ENCODE measurements around the gene MPC1. TPM values are rescaled to one million over a fixed set of nuclear protein-coding genes. Genes with fewer than 3 reads are reported as not detected.
A peak's percentile ranks its signal among the peaks of the same experiment; 100 is the strongest.

Gene MPC1
- total RNA-seq, 1 experiment from 2014 or later: 34.6 TPM

DNA sequence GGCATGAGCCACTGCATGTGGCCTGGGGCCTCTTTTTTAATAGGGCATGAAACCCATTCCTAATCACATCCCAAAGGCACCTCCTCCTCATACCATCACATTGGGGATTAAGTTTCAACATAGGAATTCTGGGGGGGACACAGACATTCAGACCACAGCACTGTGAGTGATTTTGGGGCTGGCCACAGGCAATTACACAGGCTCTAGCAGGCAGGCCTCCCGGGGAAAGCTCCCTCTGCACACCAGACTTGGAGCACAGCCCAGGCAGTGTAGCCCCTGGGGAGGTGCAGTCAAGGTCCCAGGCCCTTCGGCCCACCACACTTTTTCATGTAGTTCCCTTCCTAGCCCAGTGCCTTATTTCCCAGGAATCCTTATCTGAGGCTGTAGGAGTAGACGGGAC, 45.9 kb downstream of the MPC1 start:
- in situ Hi-C loops (cut with HindIII; ENCODE audit: low pct_unique_long_range_greater_than_20kb, low sequenced_read_pairs): no loop called here

DNA sequence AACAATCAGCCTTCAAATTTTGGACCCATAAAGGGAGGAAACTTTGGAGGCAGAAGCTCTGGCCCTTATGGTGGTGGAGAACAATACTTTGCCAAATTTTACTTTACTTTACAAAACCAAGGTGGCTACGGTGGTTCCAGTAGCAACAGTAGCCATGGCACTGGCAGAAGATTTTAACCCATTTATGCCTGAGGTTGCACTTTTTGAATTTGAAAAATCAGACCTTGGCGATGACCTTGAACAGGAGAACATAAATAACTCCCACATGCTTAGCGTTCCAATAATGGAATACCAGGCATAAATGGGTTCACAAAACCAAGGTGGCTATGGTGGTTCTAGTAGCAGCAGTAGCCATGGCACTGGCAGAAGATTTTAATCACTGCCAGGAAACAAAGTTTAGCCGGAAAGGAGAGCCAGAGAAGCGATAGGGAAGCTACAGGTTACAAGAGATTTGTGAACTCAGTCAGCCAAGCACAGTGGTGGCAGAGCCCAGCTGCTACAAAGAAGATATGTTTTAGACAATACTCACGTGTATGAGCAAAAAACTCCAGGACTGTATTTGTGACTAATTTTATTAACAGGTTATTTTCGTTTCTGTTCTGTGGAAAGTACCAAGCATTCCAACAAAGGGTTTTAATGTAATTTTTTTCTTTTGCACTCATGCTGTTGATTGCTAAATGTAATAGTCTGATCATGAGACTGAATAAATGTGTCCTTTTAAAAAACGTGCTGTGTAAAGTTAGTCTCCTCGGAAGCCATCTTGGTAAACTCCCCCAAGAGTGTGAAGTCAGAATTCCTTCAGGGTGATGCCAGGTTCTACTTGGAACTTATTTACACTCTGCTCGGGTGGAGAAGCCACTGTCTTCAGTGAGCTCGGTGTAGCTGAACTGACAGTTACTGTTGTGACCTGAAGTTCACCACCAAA, 47.1 kb downstream of the MPC1 start:
- no peak for DNase-seq (ENCODE audit: low read depth, low spot score)
- in situ Hi-C loops (cut with HindIII; ENCODE audit: low pct_unique_long_range_greater_than_20kb, low sequenced_read_pairs): no loop called here

More for the DNA sequence above, 45.9 kb downstream of the MPC1 start:
- DNase-seq (ENCODE audit: low read depth, low spot score): no peak

DNA sequence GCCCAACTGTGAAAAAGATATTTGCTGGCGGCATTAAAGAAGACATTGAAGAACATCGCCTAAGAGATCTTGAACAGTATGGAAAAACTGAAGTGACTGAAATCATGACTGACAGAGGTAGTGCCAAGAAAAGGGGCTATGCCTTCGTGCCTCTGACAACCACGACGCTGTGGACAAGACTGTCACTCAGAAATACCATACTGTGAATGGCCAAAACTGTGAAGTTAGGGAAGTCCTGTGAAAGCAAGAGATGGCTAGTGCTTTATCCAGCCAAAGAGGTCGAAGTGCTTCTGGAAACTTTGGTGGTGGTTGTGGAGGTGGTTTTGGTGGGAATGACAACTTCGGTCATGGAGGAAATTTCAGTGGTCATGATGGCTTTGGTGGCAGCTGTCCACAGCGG, 47.9 kb downstream of the MPC1 start:
- DNase-seq (ENCODE audit: low read depth, low spot score): no peak
- in situ Hi-C loops (cut with HindIII; ENCODE audit: low pct_unique_long_range_greater_than_20kb, low sequenced_read_pairs): no loop called here

DNA sequence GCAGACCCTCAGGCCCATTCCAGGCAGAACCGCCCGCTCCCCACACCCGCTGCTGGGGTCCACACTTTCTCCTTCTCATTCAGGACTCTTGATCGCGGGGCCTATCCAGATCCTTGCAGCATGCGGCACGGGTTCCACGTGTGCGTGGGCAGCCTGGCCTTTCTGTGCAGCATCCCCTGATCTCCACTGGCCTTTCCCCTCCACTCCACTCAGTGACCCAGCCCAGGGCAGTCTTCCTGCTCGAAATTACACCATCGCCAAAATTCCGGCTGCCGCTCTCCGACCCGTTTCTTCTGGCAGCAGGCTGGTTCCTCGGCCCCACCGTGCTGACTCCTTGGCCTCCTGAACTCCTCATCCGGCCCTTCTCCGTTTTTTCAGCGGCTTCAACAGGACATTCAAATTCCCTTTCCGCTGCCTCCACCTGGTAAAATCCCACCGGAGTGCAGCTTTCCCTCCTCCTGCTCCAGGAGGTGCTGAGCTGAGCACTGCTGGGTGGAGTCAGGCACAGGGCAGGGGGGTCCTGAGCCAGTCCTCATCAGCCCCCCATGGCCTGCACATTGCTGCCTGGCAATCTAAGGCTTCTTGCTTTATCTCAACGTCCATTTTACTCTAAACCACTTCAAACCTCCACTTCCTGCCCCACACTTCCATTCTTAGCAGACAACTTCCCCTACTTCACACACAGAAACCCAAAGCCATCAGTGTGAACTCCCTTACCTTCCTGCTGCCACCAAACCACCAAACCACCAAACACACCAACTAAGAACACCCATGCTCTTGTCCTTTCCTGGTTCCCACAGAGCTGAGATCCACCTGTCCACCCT, 49.4 kb downstream of the MPC1 start:
- DNase-seq (ENCODE audit: low read depth, low spot score): no peak
- in situ Hi-C loops (cut with HindIII; ENCODE audit: low pct_unique_long_range_greater_than_20kb, low sequenced_read_pairs): no loop called here

DNA sequence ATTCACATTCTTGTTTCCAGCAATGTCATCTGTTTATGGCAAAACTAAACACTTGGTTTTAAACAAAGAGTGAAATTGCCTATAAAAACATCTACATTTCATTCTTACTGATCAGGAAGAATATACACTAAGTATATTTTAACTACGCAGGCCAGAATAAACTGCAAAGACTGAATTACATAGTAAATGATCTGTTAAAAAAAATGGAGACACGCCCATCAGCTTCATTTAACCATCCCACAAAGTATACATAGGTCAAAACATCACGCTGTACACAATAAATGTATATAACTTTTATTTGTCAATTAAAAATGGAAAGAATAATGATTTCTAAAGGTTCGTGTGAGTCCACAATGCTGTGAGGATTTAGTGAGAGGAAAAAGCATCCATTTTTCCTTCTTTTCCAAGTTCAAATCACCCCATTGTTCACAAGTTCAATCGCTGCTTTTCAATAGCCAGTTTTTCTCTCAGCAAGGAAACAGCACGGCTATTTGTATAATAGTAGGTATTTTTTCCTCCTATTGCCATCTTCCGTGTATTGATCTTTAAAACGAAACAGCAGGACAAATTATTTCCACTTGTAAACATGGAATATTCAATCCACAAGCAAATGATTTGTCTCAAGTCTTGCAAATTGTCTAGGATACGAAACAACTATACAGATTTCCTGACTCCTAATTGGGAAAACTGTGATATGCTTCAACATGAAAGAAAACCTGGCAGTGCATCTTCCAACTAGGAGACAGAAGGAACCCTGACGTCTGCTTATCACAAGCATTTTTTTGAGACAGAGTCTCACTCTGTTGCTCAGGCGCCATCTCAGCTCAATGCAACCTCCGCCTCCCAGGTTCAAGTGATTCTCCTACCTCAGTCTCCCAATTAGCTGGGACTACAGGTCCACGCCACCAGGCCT, 51.0 kb downstream of the MPC1 start:
- in situ Hi-C loops (cut with HindIII; ENCODE audit: low pct_unique_long_range_greater_than_20kb, low sequenced_read_pairs): no loop called here
- no peak for DNase-seq (ENCODE audit: low read depth, low spot score)

DNA sequence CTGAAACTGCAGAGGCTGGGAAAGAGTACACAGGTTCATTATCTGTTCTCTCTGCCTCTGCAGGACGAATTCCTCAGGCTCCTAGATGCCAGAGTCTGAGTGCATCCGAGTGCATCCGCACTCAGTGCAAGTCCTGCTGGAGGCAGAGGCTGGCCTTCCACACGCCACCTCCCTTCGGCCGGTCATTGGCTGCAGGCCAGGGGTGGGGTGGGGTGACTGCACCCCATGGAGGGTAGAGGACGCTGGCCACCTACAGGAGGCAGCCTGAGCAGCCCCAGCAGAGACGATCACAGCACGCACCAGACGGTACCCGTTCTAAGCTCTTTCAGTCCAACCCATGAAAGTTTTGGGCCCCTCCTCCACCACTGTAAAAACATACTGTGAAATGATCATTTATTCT, 52.1 kb downstream of the MPC1 start:
- in situ Hi-C loops (cut with HindIII; ENCODE audit: low pct_unique_long_range_greater_than_20kb, low sequenced_read_pairs): no loop called here
- DNase-seq (ENCODE audit: low read depth, low spot score): peak; percentile 31

DNA sequence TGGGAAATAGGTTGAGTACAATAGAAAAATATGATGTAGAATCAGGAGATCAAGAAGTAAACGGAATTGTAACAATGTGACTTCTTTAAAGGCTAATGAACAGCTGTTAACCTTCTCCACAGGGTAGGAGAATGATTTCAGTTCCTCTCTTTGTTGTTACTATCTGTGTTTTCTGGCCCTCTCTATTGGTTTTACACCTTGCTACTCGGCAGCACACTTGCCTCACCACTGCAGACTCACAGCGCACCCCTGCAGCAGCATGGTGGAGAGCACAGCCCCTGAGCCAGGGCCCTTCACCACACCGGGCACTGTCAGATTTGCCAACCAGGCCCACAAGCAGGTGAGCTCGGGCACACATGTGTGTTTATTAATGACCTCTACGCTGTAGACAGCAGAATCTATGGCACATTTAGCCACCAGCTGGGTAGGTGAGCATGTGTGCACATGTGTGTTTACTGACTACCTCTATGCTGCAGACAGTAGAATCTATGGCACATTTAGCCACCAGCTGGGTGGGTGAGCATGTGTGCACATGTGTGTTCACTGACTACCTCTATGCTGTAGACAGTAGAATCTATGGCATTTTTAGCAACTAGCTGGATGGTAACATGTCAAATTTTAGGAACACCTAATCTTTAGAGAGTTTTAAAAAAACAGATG, 57.2 kb downstream of the MPC1 start:
- in situ Hi-C loops (cut with HindIII; ENCODE audit: low pct_unique_long_range_greater_than_20kb, low sequenced_read_pairs): no loop called here
- DNase-seq (ENCODE audit: low read depth, low spot score): no peak

DNA sequence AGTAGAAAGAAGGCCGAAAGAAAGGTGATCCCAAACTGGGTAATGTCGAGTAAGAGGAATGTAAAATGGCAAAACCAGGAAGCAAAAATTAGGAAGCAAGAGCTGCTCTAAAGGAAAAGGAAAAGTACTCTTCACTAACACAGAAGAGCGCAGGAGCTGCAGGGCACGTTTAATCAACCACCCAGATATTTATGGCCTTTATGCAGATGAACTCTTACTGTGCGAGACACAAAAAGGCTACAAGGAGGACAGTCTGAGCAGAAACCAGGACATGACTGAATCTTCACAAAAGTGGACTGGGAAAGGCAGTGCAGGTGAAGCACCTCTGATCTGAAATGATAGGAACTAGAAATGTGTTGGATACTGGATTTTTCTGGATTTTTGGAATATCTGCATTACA, 59.3 kb downstream of the MPC1 start:
- DNase-seq (ENCODE audit: low read depth, low spot score): no peak
- in situ Hi-C loops (cut with HindIII; ENCODE audit: low pct_unique_long_range_greater_than_20kb, low sequenced_read_pairs): no loop called here

DNA sequence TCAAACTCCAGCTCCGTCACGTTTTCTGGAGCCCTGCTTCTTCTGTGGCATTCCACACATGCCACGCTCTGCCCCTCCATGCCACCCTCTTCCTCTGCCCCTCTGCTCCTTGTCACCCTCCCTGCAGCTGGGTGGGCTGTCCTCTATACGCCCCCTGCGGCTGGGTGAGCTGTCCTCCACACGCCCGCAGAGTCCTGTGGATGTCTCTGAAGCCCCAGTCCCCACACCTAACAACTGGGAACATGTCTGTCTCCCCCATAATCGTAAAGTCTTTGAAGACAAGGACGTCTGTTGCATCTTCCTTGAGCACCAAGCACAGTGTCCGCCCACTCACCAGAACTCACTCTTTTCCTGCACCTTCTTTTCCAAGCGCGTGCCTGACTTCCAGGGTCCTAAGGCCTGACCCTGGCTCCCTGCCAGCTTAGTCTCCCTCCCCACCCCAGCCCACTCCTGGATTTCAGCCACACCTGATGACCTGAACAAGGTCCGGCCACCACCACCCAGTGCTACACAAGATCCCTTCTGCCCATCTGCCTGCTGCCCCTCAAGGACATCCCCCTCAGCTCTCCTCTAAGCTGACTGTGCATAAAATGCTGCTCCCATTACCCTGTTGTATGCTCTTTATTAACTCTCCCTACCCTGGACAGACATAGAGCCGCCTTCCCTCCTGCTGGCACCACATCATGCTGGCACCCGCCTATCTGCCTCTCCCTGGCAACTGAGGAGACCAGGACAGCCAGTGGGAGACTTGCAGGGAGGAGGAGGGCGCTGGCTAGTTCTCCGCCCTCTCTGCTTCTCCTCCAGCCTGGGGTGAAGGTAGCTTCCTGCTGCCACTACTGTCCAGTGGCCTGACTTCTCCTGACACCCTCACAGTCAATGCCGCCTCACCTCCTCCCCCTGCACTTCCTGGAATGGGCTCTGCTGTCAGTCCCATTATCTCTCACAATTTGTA, 63.8 kb downstream of the MPC1 start:
- in situ Hi-C loops (cut with HindIII; ENCODE audit: low pct_unique_long_range_greater_than_20kb, low sequenced_read_pairs): no loop called here
- peak; percentile 17 for DNase-seq (ENCODE audit: low read depth, low spot score)

DNA sequence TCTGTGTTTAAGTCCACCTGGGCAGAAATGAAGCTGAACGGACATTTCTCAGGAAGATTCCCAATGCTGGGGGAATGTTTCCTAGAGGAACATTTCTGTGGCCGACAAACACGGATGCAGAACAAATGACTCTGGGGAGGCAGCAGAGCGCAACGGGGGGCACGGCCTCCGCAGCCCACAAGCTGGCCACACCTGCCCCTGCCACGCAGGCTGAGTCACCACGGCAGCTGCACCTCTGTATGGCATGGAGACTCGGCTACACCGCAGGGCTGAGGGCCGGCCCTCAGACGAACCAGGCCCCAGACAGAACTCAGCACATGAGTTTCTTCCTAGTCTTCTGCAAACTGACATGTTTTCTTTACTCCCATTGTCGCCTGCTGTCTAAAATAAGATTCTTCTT, 64.5 kb downstream of the MPC1 start:
- DNase-seq (ENCODE audit: low read depth, low spot score): no peak
- in situ Hi-C loops (cut with HindIII; ENCODE audit: low pct_unique_long_range_greater_than_20kb, low sequenced_read_pairs): no loop called here

DNA sequence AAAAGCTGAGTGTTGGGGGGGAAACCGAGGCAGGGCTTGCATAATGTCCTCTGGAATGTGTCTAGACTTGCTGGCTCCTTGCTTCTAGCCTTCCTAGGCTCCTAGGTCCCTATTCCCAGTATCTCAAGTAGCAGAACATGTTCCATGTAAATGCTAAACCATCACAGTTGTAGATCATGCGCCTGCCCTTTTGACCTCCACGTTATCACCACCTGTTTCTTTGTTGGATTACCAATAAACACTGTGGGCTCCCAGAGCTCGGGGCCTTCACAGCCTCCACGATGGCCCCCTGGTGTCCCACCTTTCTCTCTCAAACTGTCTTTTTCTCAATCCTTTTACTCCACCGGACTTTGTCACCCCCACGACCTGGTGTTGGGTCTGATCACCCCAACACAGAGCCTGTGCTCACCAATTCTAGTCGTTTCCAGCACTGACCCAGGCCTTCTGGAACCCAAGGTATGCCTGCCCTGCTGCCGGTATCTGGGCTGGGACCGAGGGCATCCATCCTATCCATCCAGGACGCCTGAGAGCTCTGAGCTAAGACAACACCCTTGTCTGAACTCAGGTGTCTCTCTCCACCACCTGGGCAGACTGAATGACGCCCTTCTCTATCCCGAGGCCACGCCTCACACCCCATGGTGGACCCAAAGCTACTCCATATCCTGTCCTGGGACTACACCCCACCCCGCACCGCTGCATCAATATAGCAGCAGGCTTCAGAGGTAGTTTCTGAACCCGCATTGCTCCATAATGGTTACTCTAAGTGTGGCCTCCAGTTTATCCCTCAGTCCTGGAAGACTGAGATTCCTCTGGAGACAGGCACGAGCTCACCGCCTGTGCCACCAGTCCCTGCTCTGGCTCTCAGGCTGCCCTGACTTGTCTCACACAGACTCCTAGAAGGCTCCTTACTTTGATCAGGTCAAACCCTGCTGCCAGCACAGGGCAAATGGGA, 65.2 kb downstream of the MPC1 start:
- DNase-seq (ENCODE audit: low read depth, low spot score): no peak
- in situ Hi-C loops (cut with HindIII; ENCODE audit: low pct_unique_long_range_greater_than_20kb, low sequenced_read_pairs): no loop called here

DNA sequence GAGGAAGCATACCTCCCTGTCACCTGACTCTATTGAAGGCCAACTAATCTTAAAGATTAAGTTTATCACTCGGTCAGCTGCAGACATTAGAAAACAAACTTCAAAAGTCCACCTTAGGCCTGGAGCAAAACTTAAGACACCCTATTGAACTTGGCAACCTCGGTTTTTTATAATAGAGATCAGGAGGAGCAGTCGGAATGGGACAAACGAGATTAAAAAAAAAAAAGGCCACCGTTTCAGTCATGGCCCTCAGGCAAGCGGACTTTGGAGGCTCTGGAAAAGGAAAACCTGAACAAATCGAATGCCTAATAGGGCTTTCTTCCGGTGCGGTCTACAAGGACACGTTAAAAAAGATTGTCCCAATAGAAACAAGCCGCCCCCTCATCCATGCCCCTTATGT, 67.3 kb downstream of the MPC1 start:
- in situ Hi-C loops (cut with HindIII; ENCODE audit: low pct_unique_long_range_greater_than_20kb, low sequenced_read_pairs): no loop called here
- no peak for DNase-seq (ENCODE audit: low read depth, low spot score)

All from SK-MEL-5 (cell line).